H1 (cell line): ENCODE data around the gene PTPA. TPM values are rescaled to one million over a fixed set of nuclear protein-coding genes. Genes with fewer than 3 reads are reported as not detected.

ENCODE experiments used
- HDAC6 ChIP-seq: IDR thresholded peaks from one replicate; pipeline ENCODE4 v1.7.1; 2012; ENCODE audit warnings: low read depth, mild to moderate bottlenecking, inconsistent platforms, low read length, moderate library complexity
- NRF1 ChIP-seq: IDR thresholded peaks from 2 replicates; pipeline ENCODE4 v1.6.1; 2011; ENCODE audit warnings: mild to moderate bottlenecking, low read depth, low read length, improper control_type of control experiment
- YY1 ChIP-seq: IDR thresholded peaks from 2 replicates; pipeline ENCODE4 v1.6.1; 2011; ENCODE audit warnings: low read depth, mild to moderate bottlenecking, low read length
- polyA plus RNA-seq, 7 experiments: library from polyadenylated mRNA; depleted of rRNA in 3 of 7; stranded (reverse) in 5 of 7; unstranded in 2 of 7; fragments of >200 nt in 5 of 7; fragments of 200-250 nt in 2 of 7; gene quantifications; 1 replicate in 5 of 7; 2 replicates in 1 of 7; 4 replicates in 1 of 7; pipeline versions ENCODE4 v1.2.1 to v1.2.3, GENCODE V29; 2011 to 2013; ENCODE audit warnings: missing spikeins in 2 of 7, mixed read lengths in 2 of 7
- total RNA-seq: library from RNA; stranded (reverse); fragmentation: NEBNext Ultra II Directional; extraction: Animal tissue kit (Norgen Biotek cat#: 25700); gene quantifications from 2 replicates; pipeline ENCODE4 v1.2.1, GENCODE V29; 2021

Gene PTPA
- total and polyA plus RNA-seq, 2 of the 8 experiments (the other 6 are each of a cell fraction or from before 2014, with no cell fraction given): 114 to 145 TPM

DNA sequence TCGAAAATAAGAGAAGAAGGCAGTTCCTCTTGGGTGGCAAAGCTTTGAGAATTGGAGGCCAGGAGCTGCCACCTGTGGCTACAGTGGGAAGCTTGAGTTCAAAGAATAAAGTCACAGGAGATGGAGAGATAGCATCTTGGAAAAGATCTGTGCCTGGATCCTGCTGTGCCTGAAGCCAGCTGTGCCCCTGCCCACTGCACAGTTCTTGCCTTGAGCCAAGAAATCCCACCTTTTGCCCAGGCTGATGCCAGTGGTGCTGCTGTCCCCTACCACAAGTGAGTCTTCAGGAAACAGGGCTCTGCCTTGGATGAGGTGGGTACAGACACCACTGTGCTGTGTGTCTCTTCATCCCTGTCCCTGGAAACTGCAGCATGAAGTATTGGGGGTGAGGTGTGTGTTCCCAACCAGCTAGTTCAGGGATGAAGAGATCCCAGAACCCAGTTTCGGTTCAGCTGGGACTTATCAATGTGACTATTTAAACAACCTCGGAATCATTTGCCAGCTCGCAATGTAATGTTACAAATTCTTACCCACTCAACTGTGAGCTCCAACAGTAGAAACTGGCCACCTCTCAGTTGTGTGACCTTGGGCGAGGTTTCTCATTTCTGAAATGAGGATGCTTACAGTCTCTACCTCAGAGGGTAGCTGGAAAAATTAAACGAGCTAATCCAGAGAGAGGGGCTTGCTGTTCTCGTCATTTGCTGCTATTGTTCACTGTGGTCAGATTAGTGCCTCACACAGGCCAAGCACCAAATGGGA, 61.0 kb downstream of the PTPA start (continued):
- TF ChIP-seq YY1 (no peak), NRF1 (no peak), HDAC6 (no peak)
